GM21786 (cell line): Measurements from ENCODE around the gene TBXT.

Source experiments
- ATAC-seq: cut with Tn5 transposase; IDR thresholded peaks from one replicate; pipeline ENCODE4 v1.9.1; 2021; ENCODE audit not compliant: unreplicated experiment

TBXT gene

DNA sequence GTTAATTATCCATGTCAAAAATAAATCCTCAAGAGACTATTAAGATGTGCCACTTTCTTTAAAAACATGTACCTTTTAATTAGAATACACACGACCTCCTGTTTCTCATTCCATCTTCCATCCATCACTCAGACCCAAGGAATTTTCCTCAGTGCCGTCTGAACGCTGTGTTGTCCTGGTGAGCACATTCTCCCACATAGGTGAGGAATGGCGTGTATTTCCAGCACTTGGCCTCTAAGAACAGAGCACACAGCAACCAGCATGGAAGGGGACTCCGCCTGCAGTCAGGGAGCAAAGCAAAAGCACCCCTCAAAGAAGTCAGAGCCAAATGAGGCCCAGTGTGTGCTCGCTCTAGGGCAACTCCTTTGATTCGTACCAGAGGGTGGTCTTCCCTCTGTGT, 45.9 kb downstream of the TBXT start:
- no peak for ATAC-seq

DNA sequence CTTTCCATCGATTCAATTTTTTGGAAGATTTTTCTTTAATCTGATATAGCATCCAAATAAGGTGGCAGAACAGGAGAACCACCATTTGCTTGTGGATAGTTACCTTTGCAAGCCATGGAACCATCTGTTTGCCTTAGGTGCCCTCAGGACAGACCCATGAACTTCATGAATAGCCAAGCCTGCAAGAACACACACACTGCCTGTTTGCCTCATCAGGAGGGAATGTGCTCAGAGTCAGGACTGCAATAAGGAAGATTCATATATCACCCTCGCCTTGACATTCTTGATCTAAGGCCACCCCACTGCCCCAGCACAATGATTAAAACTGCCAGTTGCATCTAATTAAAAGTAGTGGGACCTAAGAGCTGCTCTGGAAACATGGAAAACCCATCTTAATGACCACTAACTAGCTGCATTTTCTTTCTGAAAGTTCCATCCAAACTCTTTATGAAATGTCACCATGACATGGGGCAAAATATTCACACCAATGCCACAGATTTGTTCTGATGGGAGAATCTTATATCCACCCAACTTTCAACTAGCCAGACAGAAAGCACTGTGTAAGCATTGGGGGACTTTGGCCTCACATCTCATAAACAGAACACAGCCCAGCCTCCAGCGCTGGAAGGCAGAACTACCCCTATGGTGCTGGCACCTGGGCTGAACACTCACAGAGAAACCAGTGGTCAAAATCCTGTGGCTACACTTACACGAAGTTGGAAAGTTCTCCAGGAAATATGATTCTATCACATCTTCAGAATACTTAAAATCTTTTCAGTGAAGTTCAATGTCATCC, 48.3 kb downstream of the TBXT start:
- ATAC-seq = no peak

DNA sequence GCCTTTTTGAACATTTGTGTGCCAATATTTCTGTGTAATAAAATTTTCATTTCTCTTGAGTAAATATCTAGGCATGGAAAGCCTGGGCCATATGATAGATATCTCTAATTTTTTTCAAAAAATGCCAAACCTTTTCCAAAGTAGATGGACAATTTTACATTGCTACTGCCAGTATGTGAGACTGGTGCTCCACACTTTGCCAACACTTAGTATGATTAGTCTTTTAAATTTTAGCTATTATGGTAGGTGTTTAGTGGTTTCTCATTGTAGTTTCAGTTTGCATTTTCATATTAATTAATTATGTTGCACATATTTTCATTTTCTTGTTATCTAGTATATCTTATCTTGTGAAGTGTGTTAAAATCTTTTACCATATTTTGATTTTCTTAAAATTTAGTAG, 52.0 kb downstream of the TBXT start:
- ATAC-seq = no peak

DNA sequence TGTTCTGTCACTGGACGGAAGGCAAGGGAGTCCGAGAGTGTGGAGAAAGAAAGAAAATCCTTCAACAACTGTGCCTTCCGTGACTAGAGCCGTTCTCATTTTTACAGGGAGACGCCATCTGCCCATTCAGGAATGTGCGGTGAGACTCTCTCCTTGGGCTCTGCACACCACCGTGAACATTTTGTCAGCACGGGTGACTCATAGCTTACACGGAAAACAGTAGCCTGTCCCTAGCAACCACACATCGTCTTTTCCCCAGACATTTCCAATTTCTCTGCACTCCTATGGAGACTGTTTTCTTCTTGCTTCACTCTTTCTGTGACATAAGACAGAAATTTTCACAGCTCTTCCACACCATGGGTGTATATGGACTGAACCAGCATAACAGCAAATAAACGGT, 55.1 kb downstream of the TBXT start:
- ATAC-seq = no peak

DNA sequence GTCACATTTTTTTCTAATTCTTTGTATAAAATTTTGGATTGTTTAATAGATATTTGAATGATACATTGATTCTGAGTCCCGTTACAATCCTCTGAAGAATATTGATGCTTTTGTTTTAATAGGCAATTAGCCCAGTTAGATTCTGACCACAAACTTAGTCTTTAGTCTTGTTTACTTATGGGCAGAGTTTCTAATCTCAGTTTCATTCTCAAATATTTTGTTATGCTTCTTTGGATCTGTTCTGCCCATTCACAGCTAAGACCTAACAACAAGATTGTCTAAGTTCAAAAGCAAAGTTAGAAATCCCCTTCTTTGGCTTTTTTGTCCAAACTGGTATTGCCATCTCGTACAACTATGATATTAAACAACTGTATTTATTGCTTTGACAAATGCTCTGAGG, 58.0 kb downstream of the TBXT start:
- peak; percentile 60 for ATAC-seq
